Choroid plexus epithelial cell (primary cell): ENCODE measurements around the gene TPK1.
A peak's percentile ranks its signal among the peaks of the same experiment; 100 is the strongest.

Experiments
- DNase-seq: peaks from one replicate; pipeline ENCODE4 v3.0.0-alpha.2; 2010; ENCODE audit warnings: low read depth
- H3K4me3 ChIP-seq: 2 replicates; pipeline ENCODE4 v1.5.1; 2011; ENCODE audit warnings: low read depth, mild to moderate bottlenecking, control low read depth, low read length, moderate library complexity
- CTCF ChIP-seq: conservative IDR thresholded peaks from 2 replicates; pipeline ENCODE4 v1.5.1; 2011; ENCODE audit warnings: low read depth, mild to moderate bottlenecking, control low read depth, inconsistent platforms, low read length, moderate library complexity

TPK1 gene

GRCh38 chr7:144481833-144482232 is 354.0 kb downstream of the TPK1 start:
- H3K4me3 ChIP-seq = no peak overlapping the region
- no peak for TF ChIP-seq CTCF
- DNase-seq = no peak

- no peak for TF ChIP-seq CTCF
- no peak for DNase-seq
- no peak overlapping the region for H3K4me3 ChIP-seq
Measured at GRCh38 chr7:144477348-144477747, 358.5 kb downstream of the TPK1 start.

- no peak for DNase-seq
- no peak overlapping the region for H3K4me3 ChIP-seq
- no peak for TF ChIP-seq CTCF
Measured at GRCh38 chr7:144474800-144475615, 360.8 kb downstream of the TPK1 start.

GRCh38 chr7:144474363-144474762 is 361.5 kb downstream of the TPK1 start:
- no peak overlapping the region for H3K4me3 ChIP-seq
- DNase-seq = no peak
- no peak for TF ChIP-seq CTCF

GRCh38 chr7:144473908-144474307 is 361.9 kb downstream of the TPK1 start:
- DNase-seq = peak; percentile 9
- no peak for TF ChIP-seq CTCF
- H3K4me3 ChIP-seq = no peak overlapping the region

- TF ChIP-seq CTCF = no peak
- DNase-seq = peak; percentile 38
- H3K4me3 ChIP-seq = no peak overlapping the region
Measured at GRCh38 chr7:144470078-144470477, 365.8 kb downstream of the TPK1 start.
